ACHN (cell line): ENCODE data around the gene SLC38A9.
"Not testable (repeated sequence)": the region's sequence is repeated elsewhere in the genome, so short reads cannot be mapped to it uniquely, and the experiment has no call there.

Source experiments
- DNase-seq: peaks from one replicate; pipeline ENCODE4 v3.0.0-alpha.2; 2015
- in situ Hi-C: cut with HindIII; loops from 2 replicates; pipeline ENCODE4 v1.10.0; 2017; ENCODE audit warnings: low sequenced_read_pairs, low pct_ligation_motif_present, low pct_unique_long_range_greater_than_20kb

SLC38A9 gene, protein sequence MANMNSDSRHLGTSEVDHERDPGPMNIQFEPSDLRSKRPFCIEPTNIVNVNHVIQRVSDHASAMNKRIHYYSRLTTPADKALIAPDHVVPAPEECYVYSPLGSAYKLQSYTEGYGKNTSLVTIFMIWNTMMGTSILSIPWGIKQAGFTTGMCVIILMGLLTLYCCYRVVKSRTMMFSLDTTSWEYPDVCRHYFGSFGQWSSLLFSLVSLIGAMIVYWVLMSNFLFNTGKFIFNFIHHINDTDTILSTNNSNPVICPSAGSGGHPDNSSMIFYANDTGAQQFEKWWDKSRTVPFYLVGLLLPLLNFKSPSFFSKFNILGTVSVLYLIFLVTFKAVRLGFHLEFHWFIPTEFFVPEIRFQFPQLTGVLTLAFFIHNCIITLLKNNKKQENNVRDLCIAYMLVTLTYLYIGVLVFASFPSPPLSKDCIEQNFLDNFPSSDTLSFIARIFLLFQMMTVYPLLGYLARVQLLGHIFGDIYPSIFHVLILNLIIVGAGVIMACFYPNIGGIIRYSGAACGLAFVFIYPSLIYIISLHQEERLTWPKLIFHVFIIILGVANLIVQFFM

GRCh38 chr5:55712023-55712859 lies at the start of gene SLC38A9:
Gene SLC38A9 (minus strand): TSS chr5:55712324. CDS start chr5:55697958, 14,366 bp downstream.
- in situ Hi-C loops, result no loop called here
- DNase-seq, result peak; percentile 92

DNA sequence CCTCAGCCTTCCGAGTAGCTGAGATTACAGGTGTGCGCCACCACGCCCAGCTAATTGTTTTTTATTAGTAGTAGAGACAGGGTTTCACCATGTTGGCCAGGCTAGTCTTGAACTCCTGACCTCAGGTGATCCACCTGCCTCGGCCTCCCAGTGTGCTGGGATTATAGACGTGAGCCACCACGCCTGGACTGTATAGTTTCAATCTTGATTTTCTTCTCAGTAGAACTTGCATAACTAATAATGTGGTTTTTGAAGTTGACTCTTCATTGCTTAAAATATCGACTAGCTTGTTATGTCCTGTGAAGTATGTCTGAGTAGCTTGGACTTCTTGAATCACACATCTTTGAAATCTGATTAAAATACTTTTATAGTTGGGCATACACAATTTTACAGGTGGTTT lies 49.6 kb upstream of the SLC38A9 start:
- in situ Hi-C loops, DNase-seq: not testable (repeated sequence)

DNA sequence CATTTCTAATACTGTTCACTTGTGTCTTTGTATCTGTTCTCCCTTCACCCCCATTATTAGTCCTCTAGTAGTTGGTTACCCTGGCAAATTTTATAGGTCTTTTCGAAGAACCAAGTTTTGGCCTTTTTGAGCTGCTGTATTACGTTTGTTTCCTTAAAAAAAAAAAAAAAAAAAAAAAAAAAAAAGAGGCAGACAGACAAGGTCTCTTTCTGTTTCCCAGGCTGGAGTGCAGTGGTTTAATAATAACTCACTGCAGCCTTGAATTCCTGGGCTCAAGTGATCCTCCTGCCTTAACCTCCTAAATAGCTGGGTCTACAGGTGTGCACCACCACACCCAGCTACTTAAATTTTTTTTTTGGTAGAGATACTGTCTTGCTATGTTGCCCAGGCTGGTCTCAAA lies 46.6 kb upstream of the SLC38A9 start:
- in situ Hi-C loops, result no loop called here
- no peak for DNase-seq

DNA sequence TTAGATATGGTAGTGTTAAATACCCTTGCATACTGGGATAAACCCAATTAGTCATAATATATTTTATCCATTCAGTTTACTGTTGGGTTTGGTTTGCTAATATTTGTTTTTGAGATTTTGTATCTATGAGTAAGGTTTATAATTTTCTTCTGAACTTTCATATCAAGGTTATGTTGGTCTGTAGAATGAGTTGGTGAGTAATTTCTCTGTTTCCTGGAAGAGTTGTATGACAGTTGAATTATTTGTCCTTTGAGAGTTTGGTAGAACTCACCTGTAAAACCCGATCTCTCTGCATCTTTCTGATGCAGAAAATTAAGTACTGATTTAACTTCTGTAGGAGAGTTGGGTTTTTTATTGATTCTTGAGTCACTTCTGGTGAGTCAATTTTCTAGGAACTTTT lies 46.1 kb upstream of the SLC38A9 start:
- in situ Hi-C loops, result no loop called here
- DNase-seq, result no peak

DNA sequence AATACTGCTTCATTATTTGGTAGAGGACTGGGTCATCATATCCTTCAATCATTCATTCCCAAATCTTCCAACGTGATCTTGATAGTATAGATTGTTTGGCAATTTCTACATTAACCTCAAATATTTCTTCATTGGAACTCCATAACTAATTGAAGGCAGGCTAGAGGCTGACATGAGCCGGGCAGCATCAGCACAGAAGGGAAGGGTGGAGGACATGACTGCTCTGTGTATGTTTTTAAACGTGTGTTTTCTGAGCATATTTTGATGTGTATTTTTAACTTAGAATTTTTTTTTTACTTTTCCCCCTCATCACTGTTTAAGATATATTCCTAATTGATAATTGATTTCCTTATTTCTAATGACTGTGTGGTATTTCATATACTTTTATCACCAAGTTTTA lies 38.4 kb upstream of the SLC38A9 start:
- no peak for DNase-seq
- in situ Hi-C loops, result no loop called here

DNA sequence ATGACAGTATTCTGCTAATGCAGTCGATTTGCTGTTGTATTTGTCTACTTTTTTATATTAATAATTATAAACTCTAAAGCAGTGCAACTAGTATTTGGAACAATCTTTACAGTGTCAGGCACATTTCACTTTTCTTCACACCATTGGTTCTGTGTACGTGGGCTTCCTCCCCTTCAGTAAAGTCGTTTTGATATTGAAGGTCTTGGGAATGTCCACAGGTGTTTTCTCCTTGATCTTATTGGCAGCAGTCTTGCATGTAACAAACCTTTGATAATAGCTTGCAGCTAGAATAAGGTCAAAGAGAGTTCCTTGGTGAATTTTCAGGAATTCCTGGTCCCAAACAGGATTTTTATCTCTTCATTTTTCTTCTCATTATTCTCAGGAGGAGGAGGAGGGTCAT lies 37.9 kb upstream of the SLC38A9 start:
- in situ Hi-C loops, result no loop called here
- DNase-seq, result no peak

GRCh38 chr5:55749387-55749786 lies 37.3 kb upstream of the SLC38A9 start:
- DNase-seq, result no peak
- in situ Hi-C loops, result no loop called here

- DNase-seq, result no peak
- in situ Hi-C loops, result no loop called here
Observed at GRCh38 chr5:55747778-55748318, 35.7 kb upstream of the SLC38A9 start.

DNA sequence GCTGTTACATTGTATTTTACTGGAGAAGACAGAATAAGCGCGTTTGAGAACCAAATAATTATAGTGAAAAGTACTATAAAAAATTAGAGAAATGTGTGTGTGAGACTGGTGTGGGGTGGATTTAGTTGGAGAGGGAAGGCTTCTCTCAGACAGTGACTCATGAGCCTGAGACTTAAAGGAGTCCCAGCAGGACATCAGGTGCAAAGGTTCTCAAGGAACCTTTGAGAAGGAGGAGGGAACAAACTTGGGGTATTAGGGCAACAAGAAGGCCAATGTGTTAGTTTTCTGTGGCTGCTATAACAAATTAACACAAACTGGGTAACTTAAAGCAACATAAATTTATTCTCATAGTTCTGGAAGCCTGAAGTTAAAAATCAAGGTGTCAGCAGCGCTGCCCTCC lies 30.7 kb upstream of the SLC38A9 start:
- in situ Hi-C loops, result no loop called here
- DNase-seq, result no peak

DNA sequence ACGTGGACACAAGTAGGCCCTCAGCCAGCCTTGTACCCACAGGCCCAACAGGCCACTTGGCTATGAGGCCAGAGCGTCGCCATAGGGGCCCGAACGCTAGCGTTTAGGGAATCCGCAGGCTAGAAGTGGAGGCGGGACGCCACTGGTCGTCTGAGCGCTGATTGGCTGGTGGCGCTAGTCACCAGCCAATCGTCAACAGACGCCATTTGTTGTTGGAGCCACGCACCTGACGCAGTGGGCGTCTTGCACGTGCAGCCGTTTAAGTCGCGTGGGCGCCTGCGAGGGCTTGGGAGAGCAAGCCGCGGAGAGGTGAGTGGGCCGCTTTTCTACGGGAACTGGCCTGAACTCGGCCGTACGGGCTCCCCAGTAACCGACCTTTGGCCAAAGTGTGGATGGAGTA lies 25.7 kb upstream of the SLC38A9 start, which contains the start of gene DDX4:
Gene DDX4 (plus strand): TSS at position 269 of the 400 bp plus-strand sequence. CDS start 903 bp downstream, outside the sequence.
- in situ Hi-C loops, result no loop called here
- DNase-seq, result no peak

DNA sequence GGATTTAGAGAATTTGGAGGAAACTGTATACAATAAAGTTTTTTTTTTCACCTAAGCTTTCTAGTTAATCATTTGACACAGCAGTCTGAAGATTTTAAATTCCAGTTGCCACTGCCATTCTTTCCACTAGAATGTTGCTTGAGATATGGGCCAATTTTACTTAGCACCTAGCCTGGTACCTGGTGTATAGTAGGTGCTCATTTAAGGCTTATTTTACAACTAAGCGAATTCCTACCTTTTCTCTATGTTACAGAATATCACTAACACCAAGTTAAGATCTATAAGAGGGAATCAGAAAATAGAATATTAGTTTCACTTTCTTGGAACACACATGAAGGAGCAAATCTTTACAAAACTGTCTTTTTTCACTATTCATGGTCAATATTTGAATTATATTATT lies 22.5 kb upstream of the SLC38A9 start:
- DNase-seq, result no peak
- in situ Hi-C loops, result no loop called here

DNA sequence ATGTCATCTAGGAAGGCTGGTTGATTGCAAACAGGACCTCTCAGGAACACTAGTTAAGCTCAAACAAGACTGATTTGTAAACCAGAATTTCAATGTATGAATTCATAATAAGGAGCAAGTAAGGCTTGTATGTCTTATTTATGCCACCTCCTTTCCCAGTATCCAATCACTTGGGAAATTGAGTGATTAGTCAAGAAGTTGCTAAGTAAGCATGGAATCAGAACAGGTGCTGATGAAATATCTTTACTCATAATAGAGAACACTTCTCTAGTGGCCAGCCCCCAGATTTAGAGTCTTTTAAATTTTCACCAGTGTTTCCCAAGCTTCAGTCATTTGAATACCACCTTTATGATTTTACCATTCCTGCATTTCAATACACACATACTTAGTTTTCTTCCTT lies 20.5 kb upstream of the SLC38A9 start:
- DNase-seq, result no peak
- in situ Hi-C loops, result no loop called here

DNA sequence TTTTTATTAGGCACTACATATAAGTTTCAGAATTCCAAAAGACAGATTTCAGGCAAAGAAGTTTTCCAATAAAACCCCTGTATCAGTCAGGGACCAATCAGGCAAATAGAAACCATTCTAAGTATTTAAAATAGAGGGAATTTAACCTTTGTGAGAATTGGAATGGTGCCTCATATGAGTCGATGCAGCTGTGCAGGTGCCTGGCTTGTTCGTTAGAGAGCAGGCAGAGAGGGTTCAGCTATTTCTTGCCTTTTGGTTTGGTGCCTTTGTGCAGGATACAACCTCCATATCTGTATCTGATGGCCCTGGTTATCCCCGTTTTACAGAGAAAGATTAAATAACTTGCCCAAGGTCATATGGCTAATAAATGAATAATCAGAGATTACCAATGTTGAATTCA lies 19.7 kb upstream of the SLC38A9 start:
- in situ Hi-C loops, result no loop called here
- DNase-seq, result no peak

DNA sequence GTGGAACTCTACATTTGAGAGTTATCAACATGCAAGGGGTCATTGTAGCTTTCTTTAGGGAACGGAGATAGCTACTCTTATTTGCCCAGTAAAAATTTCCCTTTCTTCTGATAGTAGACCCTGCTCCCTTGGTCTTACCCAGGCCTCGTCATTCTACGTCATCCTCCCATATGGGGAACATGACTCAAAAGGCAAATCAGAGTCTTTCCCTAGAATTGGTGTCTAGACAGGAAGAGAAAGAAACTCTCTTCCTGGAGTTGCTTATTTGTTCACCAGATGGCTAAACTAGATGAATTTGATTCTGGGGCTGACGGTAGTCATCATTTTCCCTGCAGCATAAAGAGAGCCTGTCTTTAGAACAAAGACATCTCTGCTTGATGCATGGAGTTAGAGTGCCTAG lies 12.2 kb upstream of the SLC38A9 start:
- DNase-seq, result no peak
- in situ Hi-C loops, result no loop called here

- in situ Hi-C loops, result no loop called here
- DNase-seq, result no peak
Observed at GRCh38 chr5:55720188-55720703, 8.1 kb upstream of the SLC38A9 start.

DNA sequence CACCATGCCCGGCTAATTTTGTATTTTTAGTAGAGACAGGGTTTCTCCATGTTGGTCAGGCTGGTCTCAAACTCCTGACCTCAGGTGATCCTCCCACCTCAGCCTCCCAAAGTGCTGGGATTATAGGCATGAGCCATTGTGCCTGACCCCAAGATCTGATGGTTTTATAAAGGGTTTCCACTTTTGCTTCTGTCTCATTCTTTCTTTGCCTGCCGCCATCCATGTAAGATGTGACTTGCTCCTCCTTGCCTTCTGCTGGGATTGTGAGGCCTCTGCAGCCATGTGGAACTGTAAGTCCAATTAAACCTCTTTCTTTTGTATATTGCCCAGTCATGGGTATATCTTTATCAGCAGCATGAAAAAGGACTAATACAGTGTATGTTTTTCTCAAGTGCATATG lies 6.9 kb upstream of the SLC38A9 start:
- in situ Hi-C loops, DNase-seq: not testable (repeated sequence)

DNA sequence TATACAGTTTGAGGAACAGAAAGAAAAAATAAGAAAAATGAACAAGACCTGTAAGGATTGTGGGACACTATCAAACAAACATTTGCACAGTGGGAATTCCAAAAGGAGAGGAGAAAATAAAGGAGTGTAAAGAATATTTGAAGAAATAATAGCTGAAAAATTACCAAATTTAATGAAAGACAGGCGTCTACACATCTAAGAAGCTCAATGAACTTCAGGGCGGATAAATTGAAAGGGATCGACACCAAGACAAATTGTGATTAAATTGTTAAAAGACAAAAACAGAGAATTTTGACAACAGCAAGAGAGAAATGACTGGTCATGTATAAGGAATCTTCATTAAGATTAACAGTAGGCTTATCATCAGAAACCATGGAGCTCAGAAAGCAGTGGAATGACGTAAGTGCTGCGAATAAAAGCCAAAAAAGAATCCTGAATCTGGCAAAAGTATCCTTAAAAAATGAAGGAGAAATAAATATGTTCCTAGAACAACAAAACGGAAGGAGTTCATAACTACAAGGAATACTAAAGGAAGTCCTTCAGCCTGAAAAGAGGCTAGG lies 3.5 kb upstream of the SLC38A9 start:
- in situ Hi-C loops, result no loop called here

DNA sequence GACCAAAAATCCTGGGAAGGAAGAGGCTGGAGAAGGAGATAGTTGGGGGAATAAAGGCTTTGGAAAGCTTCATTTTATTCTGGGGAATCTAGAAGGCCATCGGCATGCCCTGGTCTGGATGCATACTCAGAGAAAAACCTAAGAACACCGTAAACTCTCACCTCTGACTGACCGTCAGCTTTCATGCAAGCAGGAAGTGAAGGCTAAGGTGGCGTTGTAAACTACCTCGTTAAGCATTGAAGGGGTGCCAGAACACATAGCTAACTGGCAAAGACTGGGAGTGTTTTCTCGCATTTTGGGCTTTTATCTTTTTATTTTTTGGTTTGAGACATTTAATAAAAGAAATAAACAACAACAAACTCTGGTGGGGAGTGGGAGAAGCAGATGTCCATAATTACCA lies 2.6 kb upstream of the SLC38A9 start:
- in situ Hi-C loops, result no loop called here
- no peak for DNase-seq

More for the DNA sequence above, 3.5 kb upstream of the SLC38A9 start:
- DNase-seq, result no peak

GRCh38 chr5:55714339-55714738 lies 2.2 kb upstream of the SLC38A9 start:
- no peak for DNase-seq
- in situ Hi-C loops, result no loop called here
